NCI-H510A (cell line): Measurements from ENCODE around the gene ZNF516.
"Not testable (repeated sequence)": the region's sequence is repeated elsewhere in the genome, so short reads cannot be mapped to it uniquely, and the experiment has no call there.

ENCODE experiments used
- DNase-seq: peaks from one replicate; lab custom pipeline; 2025; lab: John Stamatoyannopoulos, UW

Gene ZNF516, protein sequence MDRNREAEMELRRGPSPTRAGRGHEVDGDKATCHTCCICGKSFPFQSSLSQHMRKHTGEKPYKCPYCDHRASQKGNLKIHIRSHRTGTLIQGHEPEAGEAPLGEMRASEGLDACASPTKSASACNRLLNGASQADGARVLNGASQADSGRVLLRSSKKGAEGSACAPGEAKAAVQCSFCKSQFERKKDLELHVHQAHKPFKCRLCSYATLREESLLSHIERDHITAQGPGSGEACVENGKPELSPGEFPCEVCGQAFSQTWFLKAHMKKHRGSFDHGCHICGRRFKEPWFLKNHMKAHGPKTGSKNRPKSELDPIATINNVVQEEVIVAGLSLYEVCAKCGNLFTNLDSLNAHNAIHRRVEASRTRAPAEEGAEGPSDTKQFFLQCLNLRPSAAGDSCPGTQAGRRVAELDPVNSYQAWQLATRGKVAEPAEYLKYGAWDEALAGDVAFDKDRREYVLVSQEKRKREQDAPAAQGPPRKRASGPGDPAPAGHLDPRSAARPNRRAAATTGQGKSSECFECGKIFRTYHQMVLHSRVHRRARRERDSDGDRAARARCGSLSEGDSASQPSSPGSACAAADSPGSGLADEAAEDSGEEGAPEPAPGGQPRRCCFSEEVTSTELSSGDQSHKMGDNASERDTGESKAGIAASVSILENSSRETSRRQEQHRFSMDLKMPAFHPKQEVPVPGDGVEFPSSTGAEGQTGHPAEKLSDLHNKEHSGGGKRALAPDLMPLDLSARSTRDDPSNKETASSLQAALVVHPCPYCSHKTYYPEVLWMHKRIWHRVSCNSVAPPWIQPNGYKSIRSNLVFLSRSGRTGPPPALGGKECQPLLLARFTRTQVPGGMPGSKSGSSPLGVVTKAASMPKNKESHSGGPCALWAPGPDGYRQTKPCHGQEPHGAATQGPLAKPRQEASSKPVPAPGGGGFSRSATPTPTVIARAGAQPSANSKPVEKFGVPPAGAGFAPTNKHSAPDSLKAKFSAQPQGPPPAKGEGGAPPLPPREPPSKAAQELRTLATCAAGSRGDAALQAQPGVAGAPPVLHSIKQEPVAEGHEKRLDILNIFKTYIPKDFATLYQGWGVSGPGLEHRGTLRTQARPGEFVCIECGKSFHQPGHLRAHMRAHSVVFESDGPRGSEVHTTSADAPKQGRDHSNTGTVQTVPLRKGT

DNA sequence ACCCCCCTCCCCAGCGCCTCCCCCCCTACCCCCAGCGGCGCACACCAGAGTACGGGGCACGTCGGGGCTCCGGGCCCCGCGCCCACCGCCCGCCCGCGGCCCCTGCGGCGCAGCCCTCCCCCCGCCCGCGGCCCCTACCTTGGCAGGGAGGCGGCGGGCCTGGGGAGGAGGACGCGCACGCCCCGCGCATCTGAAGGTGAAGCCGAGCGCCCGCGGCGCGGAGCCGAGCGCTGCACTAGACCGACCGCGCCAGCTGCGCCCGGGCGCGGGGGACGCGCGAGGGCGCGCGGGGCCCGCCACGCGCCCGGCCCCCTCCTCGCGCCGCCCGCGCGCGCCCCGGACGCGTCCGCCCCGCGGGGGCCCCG is at the start of gene ZNF516:
Gene ZNF516 (minus strand): TSS at position 237 of the 365 bp plus-strand sequence. CDS start 52,188 bp downstream, outside the sequence.
- DNase-seq = peak; percentile 80

GRCh38 chr18:76538846-76539245 is 43.8 kb upstream of the ZNF516 start:
- no peak for DNase-seq

DNA sequence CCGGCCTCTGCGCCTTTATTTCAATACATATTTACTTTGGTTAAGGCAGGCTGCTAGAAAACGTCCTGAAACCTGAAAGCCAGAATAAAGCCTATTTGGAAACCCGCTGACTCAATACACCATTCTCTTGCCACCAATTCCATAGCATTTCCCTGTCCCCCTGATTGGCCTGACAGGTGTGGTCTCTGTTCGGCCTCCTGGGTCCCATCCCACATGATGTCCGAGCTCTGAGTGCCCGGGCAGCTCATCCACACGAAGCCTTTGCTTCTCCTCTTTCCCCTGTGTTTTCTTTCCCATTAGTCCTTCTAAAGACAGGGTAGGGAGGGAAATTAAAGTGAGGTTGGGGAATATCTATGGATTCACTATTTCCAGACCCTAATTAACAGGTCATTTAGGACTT is 42.6 kb upstream of the ZNF516 start:
- no peak for DNase-seq

DNA sequence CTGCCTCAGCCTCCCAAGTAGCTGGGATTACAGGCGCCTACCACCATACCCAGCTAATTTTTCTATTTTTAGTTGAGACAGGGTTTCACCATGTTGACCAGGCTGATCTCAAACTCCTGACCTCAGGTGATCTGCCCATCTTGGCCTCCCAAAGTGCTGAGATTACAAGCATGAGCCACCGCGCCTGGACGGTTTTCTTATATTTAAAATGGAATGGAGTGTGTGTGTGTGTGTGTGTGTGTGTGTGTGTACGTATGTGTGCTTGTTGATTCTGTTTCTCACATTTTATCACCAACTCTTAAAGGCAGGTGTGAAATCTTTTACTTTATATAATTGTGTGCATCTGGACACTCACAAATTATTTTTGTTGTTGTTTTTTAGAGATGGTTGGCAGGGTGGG is 41.6 kb upstream of the ZNF516 start:
- DNase-seq = not testable (repeated sequence)

DNA sequence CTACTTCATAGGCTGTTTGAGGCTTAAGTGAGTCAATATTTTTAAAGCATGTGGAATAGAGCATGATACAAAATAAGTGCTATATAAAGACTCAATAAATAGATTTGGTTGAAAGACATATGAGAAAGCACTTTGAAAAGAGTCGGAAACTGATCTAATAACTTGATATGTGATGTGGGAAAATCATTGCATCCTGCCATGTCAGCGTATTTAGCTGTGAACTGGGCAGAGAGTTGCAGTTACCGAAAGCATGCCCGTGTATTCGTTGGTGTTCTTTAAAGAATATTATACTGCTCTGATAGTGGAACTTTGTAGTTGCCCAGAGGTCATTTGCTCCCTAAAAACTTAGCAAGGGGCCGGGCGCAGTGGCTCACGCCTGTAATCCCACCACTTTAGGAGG is 37.8 kb upstream of the ZNF516 start:
- DNase-seq = no peak

DNA sequence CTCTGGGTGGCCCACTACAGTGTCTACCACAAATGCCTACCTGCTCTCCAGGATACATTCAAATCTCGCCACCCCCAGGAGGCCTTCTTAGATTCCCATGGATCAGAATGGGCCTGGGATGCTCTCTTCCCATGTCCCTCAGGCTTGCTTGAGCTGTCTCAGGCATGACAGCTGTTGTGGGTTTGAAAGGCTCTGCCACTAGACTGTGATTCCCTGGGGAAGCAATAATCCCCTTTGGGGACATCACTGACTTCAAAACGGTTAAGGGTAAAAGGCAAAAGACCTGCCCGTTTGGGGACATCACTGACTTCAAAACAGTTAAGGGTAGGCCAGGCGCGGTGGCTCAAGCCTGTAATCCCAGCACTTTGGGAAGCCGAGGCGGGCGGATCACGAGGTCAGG is 35.8 kb upstream of the ZNF516 start:
- no peak for DNase-seq

DNA sequence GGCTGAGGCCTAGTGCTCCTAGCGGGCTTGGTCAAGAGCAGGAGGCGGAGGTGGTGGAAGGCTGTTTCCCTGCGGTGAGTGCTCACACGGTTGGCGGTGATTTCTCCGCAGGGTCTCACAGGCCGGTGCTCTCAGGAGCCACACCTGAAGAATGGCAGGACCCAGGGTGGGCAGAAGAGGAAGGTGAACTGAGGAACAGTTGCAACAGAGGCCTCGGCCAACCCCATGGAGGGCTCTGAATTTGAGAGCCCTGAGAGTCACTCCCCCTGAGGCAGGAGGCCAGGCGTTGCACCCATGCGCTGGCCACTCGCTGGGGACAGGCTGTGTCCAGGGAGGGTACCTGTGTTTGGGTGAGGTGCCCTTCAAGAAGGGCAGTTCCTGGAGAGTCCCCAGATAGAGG is 35.3 kb upstream of the ZNF516 start:
- no peak for DNase-seq

DNA sequence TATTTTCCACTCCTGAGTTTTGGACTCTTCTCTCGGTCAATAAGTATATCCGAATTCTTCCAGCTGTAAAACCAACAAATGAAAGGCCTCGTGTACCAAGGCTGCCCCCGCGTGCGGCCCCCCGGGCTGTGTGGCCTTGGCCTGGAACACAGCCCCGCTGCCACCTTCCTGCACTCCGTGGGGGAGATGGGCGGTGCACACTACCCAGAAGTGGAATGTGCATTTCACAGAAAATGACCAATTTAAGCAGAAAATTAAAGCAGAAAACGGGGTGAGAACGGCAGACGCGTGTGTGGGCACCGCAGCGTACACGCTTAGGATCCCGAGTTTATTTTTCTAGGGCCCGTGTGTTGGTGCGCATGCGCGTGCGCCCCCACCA is 34.4 kb upstream of the ZNF516 start:
- DNase-seq = no peak

- peak; percentile 77 for DNase-seq
These were observed 33.7 kb upstream of the ZNF516 start for GRCh38 chr18:76528477-76529432.

DNA sequence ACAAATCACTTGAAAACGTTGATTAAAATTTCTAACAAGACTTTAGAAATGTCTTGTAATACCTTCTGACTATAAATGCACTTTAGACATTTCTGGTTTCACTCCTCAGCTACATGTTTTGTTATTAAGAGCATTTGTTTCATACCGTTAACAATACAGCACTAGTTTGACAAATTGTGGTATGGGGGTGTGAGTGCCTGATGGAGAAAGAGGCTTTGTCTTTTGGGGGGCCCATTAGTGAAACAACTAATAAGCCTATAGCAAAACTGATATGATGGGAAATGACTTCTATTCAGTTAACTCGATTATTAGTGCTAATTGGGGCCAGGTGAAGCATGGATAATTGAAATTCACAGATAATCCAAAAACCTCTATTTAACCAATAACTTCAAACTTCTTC is 30.9 kb upstream of the ZNF516 start:
- no peak for DNase-seq

- DNase-seq = peak; percentile 92
These were observed 30.1 kb upstream of the ZNF516 start for GRCh38 chr18:76524900-76525698.

- DNase-seq = no peak
These were observed 29.4 kb upstream of the ZNF516 start for GRCh38 chr18:76524477-76524876.

GRCh38 chr18:76522551-76522950 is 27.5 kb upstream of the ZNF516 start:
- DNase-seq = no peak

- DNase-seq = no peak
These were observed 27.1 kb upstream of the ZNF516 start for GRCh38 chr18:76522122-76522503.

DNA sequence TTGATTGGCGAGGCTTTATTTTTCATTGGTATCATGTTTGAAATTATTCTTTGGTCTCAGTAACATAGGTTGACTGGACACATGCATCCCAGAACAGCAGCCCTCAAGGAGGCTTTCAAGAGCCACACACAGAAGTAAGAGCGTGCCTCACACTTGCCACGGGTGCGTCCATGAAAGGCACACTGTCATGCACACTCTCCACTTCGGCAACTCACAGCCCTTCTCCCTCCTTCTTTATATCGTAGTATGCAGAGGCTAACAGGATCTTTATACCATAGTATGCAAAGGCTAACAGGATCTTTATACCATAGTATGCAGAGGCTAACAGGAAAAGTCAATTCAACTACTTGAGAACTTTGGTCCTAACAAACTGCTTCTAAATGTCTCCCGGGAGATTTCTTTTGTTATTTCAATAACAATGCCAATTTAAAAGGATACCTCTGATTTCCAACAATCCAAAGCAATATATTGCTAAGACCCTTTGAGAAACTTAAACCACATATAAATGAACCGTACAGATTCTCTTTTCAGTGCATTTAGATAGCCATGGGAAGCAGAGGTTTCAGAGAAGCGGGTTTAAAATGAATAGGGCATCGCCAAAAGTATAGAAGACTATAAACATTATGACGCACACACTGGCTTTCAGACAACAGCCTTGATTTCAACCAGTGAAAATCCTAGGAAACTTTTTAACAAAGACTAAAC is 26.5 kb upstream of the ZNF516 start:
- DNase-seq = no peak

DNA sequence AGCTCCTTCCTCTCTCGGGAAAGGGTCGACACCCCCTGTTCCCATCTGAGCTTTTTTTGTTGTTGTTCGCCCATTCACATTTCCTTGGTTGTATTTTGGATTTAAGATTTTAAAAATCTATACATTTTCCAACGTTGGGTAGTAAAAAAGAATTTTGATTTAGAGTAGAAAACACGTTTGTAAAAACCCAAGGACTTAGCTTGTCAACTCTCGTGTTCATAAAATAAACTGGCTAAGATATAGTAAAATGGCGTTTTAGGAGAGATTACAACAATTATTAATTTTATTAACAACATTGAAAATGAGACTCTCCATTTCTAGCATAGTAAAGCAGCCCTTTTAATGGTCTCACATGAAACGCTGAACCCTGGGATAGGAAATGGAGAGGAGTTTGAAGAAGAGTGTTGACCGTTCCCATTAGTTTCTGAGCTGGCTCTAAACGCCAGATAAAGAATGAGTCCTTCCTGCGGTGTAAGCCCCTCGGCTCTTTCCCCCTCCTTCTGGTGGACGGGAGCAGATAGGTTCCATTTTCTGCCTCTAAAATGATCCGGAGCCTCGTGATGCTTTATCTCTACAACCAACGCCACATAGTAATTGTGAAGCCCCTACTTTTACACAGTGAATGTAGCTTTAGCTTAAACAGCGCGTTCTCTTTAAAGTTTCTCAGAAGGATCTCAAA is 24.0 kb upstream of the ZNF516 start:
- no peak for DNase-seq

DNA sequence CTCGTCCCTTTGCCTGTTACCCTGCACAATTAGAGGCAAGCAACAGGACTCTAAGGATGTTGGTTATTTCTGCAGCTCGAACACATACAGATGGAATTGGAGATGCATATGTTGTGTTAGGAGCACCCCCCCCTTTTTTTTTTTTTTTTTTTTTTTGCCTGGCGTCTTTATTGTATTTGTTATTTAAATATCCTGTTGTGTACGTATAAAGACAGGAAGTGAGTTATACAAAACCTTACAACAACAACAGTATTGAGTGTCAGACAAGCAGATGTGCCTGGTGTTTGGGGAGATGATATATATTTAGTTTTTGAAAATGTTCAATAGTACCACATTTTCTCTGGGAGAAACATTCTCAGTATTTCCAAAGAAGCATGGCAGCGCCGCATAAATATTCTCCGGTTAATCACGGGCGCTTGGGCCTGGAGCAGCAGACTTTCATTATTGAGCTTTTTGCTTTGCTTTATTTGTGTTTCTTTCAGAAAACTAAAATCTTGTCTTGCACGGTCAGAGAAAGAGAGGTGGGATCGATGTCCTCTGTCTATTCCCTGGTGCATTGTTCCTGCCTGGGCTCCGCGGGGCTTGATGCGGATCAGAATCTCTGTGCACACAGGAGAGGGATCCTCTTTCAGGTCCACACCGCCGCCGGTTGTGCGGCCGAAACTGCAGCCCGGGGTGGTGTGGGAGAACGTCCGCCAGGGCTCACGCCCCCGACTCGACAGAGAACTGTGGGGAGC is 23.2 kb upstream of the ZNF516 start:
- peak; percentile 78 for DNase-seq

DNA sequence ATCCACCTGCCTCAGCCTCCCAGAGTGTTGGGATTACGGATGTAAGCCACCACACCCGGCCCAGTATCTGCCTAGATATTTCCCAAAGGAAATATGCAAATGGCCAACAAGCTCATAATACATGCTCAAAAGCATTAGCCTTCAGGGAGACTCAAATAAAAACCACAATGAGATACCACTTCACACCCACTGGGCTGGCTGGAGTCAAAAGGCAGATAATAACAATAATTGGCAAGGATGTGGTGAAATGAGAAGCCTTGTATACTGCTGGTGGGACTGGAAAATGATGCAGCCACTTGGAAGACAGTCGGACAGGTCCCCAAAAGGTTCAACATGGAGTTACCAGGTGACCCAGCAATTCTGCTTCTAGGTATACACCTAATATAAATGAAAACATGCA is 20.5 kb upstream of the ZNF516 start:
- no peak for DNase-seq

GRCh38 chr18:76514573-76514972 is 19.5 kb upstream of the ZNF516 start:
- DNase-seq = no peak
